ENCODE data around the gene PTX4. TPM values are rescaled to one million over a fixed set of nuclear protein-coding genes. Genes with fewer than 3 reads are reported as not detected.

The PTX4 gene
- polyA plus RNA-seq, 3 donors: 0.19 TPM; not detected in 2

- H3K36me3 ChIP-seq (replicated peaks in 1 of 2; ENCODE audit: control insufficient read depth in 1 of 2, insufficient read depth in 2 of 2, low read length in 2 of 2): peaks cover 56 to 79% of the 10 kb centered on the region in 2 donors
- Mint-ChIP-seq H3K27me3 (ENCODE audit: low read depth in 3 of 3) (no peaks in the 10 kb centered on the region), H3K27ac (peak overlapping the region in 1 of 7 donors; percentile 27), H3K9me3 (peaks cover 0 to 4% (median 0%) of the 10 kb centered on the region in 7 donors), H3K4me3 (no peak overlapping the region), H3K4me1 (no peaks in the 10 kb centered on the region), H3K36me3 (peaks cover 39 to 70% of the 10 kb centered on the region in 2 donors)
- H3K4me1 ChIP-seq (ENCODE audit: control insufficient read depth in 1 of 2, insufficient read depth in 2 of 2, low read length in 2 of 2): no peaks in the 10 kb centered on the region
- H4K20me1 ChIP-seq (ENCODE audit: insufficient read depth, low read length): no peaks in the 10 kb centered on the region
- H3K4me2 ChIP-seq (replicated peaks; ENCODE audit: extremely low read depth, low read length, poor library complexity, severe bottlenecking): no peak overlapping the region
- H3K9me3 ChIP-seq (replicated peaks in 1 of 2; ENCODE audit: control insufficient read depth in 1 of 2, insufficient read depth in 1 of 2, low read length in 2 of 2): no peaks in the 10 kb centered on the region
- 92% methylated on average over 17 of the region's 22 CpGs for WGBS (ENCODE audit: insufficient coverage)
- H3K27me3 ChIP-seq (ENCODE audit: control insufficient read depth in 2 of 2, insufficient read depth in 2 of 2, low read length in 2 of 2): no peaks in the 10 kb centered on the region
- no peaks in the 10 kb centered on the region for H3K79me2 ChIP-seq (ENCODE audit: insufficient read depth, low read length)
- no peak overlapping the region for H3K9ac ChIP-seq (ENCODE audit: insufficient read depth, low read length, poor library complexity, severe bottlenecking)
- no peak overlapping the region for H3K4me3 ChIP-seq (replicated peaks in 1 of 3; ENCODE audit: low read depth in 2 of 3, low read length in 3 of 3)
- no peak for DNase-seq
- no peak overlapping the region for H2AFZ ChIP-seq (ENCODE audit: insufficient read depth, low read depth, low read length, poor library complexity, severe bottlenecking)
- intact Hi-C loops (cut with micrococcal nuclease): loop anchor here in 1 of 2 donors (10.0 kb wide), 1 partner anchor 51 kb away; no protein-coding TSS in a partner anchor
- TF ChIP-seq CTCF (IDR thresholded peaks at IDR 0.05): no peak
- H3K27ac ChIP-seq (ENCODE audit: low read depth in 1 of 2, low read length in 2 of 2): no peak overlapping the region
These were observed 17.2 kb upstream of the PTX4 start for GRCh38 chr16:1505912-1506311.

GRCh38 chr16:1505073-1505844 is 16.5 kb upstream of the PTX4 start:
- Histone ChIP-seq H2AFZ (ENCODE audit: insufficient read depth, low read depth, low read length, poor library complexity, severe bottlenecking) (no peak overlapping the region), H3K4me3 (replicated peaks in 1 of 3; ENCODE audit: low read depth in 2 of 3, low read length in 3 of 3) (no peak overlapping the region), H3K27ac (ENCODE audit: low read depth in 1 of 2, low read length in 2 of 2) (no peak overlapping the region), H3K79me2 (ENCODE audit: insufficient read depth, low read length) (no peaks in the 10 kb centered on the region), H3K36me3 (replicated peaks in 1 of 2; ENCODE audit: control insufficient read depth in 1 of 2, insufficient read depth in 2 of 2, low read length in 2 of 2) (peaks cover 60 to 79% of the 10 kb centered on the region in 2 donors), H3K9ac (ENCODE audit: insufficient read depth, low read length, poor library complexity, severe bottlenecking) (no peak overlapping the region), H3K27me3 (ENCODE audit: control insufficient read depth in 2 of 2, insufficient read depth in 2 of 2, low read length in 2 of 2) (no peaks in the 10 kb centered on the region), H3K4me2 (replicated peaks; ENCODE audit: extremely low read depth, low read length, poor library complexity, severe bottlenecking) (no peak overlapping the region), H4K20me1 (ENCODE audit: insufficient read depth, low read length) (no peaks in the 10 kb centered on the region), H3K4me1 (ENCODE audit: control insufficient read depth in 1 of 2, insufficient read depth in 2 of 2, low read length in 2 of 2) (no peaks in the 10 kb centered on the region), H3K9me3 (replicated peaks in 1 of 2; ENCODE audit: control insufficient read depth in 1 of 2, insufficient read depth in 1 of 2, low read length in 2 of 2) (no peaks in the 10 kb centered on the region)
- Mint-ChIP-seq H3K27me3 (ENCODE audit: low read depth in 3 of 3) (no peaks in the 10 kb centered on the region), H3K4me1 (no peaks in the 10 kb centered on the region), H3K36me3 (peaks cover 38 to 67% of the 10 kb centered on the region in 2 donors), H3K9me3 (peaks cover 0 to 4% (median 0%) of the 10 kb centered on the region in 7 donors), H3K27ac (peak overlapping the region in 1 of 7 donors; percentile 27), H3K4me3 (no peak overlapping the region)
- intact Hi-C loops (cut with micrococcal nuclease): loop anchor here in 1 of 2 donors (10.0 kb wide), 1 partner anchor 50 kb away; no protein-coding TSS in a partner anchor
- DNase-seq: no peak
- WGBS (ENCODE audit: insufficient coverage): 96% methylated on average over 36 of the region's 37 CpGs
- TF ChIP-seq CTCF (IDR thresholded peaks at IDR 0.05): no peak

Measured in CD14-positive monocyte (primary cell).